ENCODE results near the gene RTP5.

Gene RTP5

GRCh38 chr2:241858206-241859016, 11.1 kb upstream of the RTP5 start, which contains the start of gene PDCD1:
Gene PDCD1 (minus strand): TSS chr2:241858894. CDS start chr2:241858838, 56 bp downstream.
- no peak for DNase-seq

GRCh38 chr2:241859017-241859435, 10.5 kb upstream of the RTP5 start:
- DNase-seq, result no peak

- DNase-seq, result no peak
Measured at GRCh38 chr2:241859436-241860183, 9.9 kb upstream of the RTP5 start.

- no peak for DNase-seq
Measured at GRCh38 chr2:241860184-241861078, 9.1 kb upstream of the RTP5 start.

DNA sequence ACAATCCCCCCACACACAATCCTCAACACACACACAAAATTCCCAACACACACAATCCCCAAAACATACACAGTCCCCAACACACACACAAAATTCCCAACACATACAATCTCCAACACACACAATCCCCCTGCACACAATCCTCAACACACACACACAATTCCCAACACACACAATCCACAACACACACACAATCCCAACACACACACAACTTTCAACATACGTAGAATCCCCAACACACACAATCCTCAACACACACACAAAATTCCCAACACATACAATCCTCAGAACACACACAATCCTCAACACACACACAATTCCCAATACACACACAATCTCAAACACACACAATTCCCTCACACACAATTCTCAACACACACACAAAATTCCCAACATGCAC, 8.3 kb upstream of the RTP5 start:
- DNase-seq, result no peak

DNA sequence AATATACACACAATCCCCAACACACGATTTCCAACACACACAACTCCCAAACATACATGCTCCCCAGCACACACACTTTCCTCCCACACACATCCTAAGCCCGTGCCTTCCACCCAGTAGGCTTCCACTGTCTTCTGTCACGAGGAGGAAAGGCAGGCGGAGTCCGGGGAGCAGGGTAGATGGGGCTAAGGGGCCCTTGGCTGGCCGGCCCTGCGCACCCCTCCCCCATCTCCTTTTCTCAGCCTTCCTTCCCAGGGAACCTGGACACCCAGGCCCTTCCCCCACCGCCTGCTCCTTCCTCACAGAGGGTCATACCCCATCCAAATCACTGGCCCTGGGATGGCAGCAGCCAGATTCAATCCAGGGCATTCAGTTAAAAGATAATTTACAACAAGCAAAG, 7.4 kb upstream of the RTP5 start:
- DNase-seq, result no peak

DNA sequence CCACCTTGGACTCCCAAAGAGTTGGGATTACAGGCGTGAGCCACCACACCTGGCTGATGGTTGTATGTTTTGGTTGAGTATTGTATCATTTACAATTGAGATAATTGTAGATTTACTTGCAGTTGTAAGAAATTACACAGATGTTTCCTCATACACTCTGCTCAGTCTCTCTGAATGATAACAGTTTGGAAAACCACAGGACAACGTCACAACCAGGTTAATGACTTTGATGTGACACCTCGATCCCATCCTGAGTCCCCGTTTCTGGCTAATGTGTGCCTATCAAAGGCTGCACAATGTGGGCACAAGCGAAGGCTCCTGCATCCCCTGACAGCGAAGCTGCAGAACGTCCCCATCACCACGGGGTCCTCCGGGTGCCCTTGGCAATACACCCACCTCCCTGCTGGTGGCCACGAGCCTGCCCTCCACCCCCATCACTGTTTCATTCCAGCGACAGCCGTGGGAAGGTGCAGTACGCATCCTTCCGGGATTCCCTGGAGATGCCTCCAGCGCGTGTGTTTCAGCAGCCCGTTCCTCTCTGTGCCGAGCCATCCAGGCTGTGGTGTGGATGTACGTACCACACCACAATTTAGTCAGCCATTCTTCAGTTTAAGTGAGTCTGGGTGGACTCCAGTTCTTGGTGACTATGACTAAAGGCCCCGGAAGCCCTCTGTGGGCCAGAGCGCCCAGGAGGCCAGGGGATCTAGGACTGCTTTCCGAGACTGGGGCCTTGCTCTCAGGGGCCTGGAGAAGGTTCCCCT, 6.6 kb upstream of the RTP5 start:
- DNase-seq, result no peak

- no peak for DNase-seq
Measured at GRCh38 chr2:241863536-241863954, 6.0 kb upstream of the RTP5 start.

- DNase-seq, result no peak
Measured at GRCh38 chr2:241864168-241864849, 5.2 kb upstream of the RTP5 start.

- no peak for DNase-seq
Measured at GRCh38 chr2:241864850-241865213, 4.7 kb upstream of the RTP5 start.

DNA sequence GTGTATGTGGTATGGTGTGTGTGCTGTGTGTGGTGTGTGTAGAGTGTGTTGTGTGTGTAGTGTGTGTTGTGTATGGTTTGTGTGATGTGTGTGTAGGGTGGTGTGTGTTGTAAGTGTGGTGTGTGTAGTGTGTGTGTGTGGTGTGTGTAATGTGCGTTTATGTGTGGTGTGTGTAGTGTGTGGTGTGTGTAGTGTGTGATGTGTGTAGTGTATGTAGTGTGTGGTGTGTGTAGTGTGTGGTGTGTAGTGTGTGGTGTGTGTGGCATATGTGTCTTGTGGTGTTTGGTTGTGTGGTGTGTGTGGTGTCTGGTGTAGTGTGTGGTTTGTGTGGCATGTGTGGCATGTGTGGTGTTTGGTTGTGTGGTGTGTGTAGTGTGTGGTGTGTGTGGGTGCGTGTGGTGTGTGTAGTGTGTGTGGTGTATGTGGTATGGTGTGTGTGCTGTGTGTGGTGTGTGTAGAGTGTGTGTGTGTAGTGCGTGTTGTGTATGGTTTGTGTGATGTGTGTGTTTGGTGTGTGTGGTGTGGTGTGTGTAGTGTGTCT, 4.0 kb upstream of the RTP5 start:
- DNase-seq, result no peak

- no peak for DNase-seq
Measured at GRCh38 chr2:241865957-241866789, 3.4 kb upstream of the RTP5 start.

- no peak for DNase-seq
Measured at GRCh38 chr2:241866790-241867645, 2.5 kb upstream of the RTP5 start.

DNA sequence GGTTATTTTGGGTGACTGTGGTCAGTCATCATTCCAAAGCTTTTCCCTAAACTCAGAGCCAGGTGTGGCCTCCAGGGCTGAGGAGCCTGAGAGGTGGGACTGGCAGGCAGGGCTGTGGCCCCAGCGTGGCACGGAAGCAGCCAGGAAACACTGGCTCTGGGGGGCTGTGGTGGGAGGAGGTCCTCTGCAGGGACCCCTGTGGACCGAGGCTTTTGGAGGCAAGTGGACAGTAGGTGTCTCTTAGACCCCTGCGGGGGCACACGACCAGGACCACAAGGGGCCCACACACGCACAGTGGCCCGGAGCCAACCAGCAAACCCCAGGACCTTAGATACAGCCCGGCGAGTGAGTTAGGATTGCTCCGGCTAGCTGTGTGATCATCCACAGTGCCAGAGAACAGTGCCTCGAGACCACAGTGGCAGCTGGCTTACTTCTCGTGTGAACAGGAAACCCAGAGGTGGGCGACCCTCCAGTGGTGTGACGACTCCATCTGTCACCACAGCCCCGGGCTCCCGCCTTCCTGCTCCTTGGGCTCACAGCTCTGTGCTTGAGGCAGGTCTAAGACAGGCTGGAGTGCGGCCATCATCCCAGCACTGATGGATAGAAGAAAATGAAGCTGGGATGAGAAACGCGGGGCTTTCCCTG, 1.6 kb upstream of the RTP5 start:
- no peak for DNase-seq

DNA sequence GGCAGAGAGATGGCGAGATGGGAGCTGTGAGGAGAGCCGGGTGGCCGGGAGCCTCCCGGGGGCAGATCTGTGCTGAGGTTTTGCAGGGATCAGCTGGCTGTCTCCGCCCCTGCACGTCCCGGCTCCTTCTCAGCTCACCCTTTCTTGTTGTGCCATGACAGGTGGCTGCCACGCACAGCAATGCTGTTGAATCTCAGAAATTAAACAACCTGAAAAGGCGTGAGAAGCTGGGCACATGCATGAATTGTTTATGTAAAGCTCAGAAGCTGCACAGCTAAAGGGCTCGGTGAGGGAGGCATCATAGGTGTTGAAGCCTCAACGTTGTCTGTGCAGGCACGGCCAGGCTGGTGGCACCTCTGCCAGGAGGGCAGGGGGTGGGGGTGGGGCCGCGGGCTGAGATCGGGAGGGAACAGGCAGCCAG, 858 bp upstream of the RTP5 start:
- DNase-seq, result no peak

DNA sequence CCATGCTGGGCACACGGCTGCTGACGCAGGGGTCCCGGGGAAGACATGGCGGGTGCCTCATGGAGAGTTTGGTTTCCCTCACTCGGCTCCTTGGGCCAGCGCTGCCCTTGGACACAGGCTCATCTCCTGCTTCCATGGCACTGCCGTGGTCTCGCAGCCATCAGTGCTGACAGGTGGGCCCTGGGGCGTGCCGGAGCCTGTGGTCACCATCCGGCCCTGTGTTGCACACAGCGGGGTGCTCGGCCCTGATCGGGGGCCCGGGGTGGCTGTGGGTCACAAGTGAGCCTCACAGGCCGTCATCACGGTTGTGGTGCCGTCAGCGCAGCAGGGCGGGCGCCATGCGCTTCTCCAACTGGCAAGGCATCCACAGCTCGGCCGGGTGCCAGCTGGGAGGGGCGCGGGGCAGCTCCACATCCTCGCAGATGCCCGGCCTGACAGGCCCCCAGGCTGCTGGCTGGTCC, 582 bp downstream of the RTP5 start:
- no peak for DNase-seq

- DNase-seq, result no peak
Measured at GRCh38 chr2:241870611-241871537, 1.3 kb downstream of the RTP5 start.
